IMR-90 (cell line): ENCODE data around the gene BTBD9.

Experiments
- BHLHE40 ChIP-seq: fragments of 150-350 bp; IDR thresholded peaks from 2 replicates; pipeline ENCODE4 v1.6.1; 2016; ENCODE audit warnings: mild to moderate bottlenecking, low read depth, low read length
- CEBPB ChIP-seq: IDR thresholded peaks from 2 replicates; pipeline ENCODE4 v1.6.1; 2012; ENCODE audit warnings: low read depth, low read length, improper control_type of control experiment
- CHD1 ChIP-seq: IDR thresholded peaks from 2 replicates; pipeline ENCODE4 v1.6.1; 2012; ENCODE audit warnings: low read depth, low read length, improper control_type of control experiment
- FOS ChIP-seq: fragments of 150-350 bp; IDR thresholded peaks from 2 replicates; pipeline ENCODE4 v1.6.1; 2016; ENCODE audit warnings: low read depth, low read length
- MAFK ChIP-seq: IDR thresholded peaks from 2 replicates; pipeline ENCODE4 v1.6.1; 2012; ENCODE audit warnings: low read depth, low read length, improper control_type of control experiment
- POLR2A ChIP-seq: IDR thresholded peaks from 2 replicates; pipeline ENCODE4 v1.6.1; 2012; ENCODE audit warnings: mild to moderate bottlenecking, low read depth, low read length
- RAD21 ChIP-seq: IDR thresholded peaks from 2 replicates; pipeline ENCODE4 v1.6.1; 2012; ENCODE audit warnings: low read length, improper control_type of control experiment
- RFX5 ChIP-seq: IDR thresholded peaks from 2 replicates; pipeline ENCODE4 v1.8.0; 2012; ENCODE audit warnings: low read depth, mild to moderate bottlenecking, low read length, moderate library complexity
- SMC3 ChIP-seq: fragments of 150-350 bp; IDR thresholded peaks from 2 replicates; pipeline ENCODE4 v1.6.1; 2016; ENCODE audit warnings: low read depth, mild to moderate bottlenecking, antibody characterized with exemption, low read length, moderate library complexity
- USF2 ChIP-seq: fragments of 150-350 bp; IDR thresholded peaks from 2 replicates; pipeline ENCODE4 v1.6.1; 2017; ENCODE audit warnings: mild to moderate bottlenecking, antibody characterized with exemption, low read length, low read depth
- TF ChIP-seq, protein P1 (sequence below): conservative IDR thresholded peaks from 2 replicates; pipeline ENCODE4 v1.5.1; 2012; ENCODE audit warnings: mild to moderate bottlenecking, low read depth, low read length, improper control_type of control experiment

DNA sequence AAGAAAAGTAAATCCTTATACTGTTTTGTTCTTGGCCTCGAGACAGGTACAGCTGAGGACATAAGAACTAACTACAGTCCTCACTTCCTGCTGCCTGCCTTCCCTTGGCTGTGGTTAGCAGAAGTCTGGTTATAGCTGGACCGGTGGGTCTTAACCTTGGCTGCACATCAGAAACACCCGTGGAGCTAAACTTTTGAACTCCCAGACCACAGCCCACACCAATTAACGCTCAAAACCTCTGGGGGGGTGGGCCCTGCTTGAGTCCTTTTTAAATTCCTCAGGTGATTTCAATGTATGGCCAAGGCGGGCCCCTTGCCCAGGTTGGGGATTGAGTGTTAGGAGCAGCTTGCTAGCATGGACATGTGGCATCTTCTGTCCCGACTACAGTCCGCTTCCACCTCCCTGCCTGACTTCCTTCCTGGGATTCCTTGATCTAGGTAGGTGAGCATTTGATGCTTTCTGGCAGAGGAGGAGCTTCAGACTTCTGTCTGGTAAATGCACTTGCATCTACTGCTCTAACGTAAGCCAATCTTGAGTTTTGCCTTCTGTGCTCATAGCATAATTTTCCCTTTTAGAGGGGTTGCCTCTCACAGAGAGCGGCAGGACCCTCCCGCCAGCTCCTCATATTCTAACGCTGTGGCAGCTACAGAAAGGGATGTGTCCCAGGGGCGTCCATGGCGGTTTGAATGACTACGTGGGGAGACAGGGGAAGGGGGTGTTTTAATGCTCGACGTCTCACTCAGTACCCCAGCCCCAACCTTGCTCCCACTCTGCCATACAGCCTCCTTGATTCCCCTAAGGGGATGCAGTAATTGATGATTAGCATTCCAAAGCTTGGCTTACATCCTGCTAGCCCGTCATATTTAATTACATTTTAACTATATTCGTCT lies 430.1 kb downstream of the BTBD9 start:
- TF ChIP-seq, protein P1, sequence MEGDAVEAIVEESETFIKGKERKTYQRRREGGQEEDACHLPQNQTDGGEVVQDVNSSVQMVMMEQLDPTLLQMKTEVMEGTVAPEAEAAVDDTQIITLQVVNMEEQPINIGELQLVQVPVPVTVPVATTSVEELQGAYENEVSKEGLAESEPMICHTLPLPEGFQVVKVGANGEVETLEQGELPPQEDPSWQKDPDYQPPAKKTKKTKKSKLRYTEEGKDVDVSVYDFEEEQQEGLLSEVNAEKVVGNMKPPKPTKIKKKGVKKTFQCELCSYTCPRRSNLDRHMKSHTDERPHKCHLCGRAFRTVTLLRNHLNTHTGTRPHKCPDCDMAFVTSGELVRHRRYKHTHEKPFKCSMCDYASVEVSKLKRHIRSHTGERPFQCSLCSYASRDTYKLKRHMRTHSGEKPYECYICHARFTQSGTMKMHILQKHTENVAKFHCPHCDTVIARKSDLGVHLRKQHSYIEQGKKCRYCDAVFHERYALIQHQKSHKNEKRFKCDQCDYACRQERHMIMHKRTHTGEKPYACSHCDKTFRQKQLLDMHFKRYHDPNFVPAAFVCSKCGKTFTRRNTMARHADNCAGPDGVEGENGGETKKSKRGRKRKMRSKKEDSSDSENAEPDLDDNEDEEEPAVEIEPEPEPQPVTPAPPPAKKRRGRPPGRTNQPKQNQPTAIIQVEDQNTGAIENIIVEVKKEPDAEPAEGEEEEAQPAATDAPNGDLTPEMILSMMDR, result no peak
- TF ChIP-seq POLR2A, result no peak
- TF ChIP-seq USF2, result no peak
- no peak for TF ChIP-seq RFX5
- no peak for TF ChIP-seq BHLHE40
- TF ChIP-seq RAD21, result no peak
- TF ChIP-seq CHD1, result no peak
- TF ChIP-seq SMC3, result no peak
- TF ChIP-seq CEBPB, result no peak
- no peak for TF ChIP-seq MAFK
- no peak for TF ChIP-seq FOS
